Astrocyte (in vitro differentiated cells and primary cell): Measurements from ENCODE around the gene TMOD1. TPM values are rescaled to one million over a fixed set of nuclear protein-coding genes. Genes with fewer than 3 reads are reported as not detected.

Experiments
- DNase-seq: peaks from one replicate; pipeline ENCODE4 v3.0.0-alpha.2; 2010; ENCODE audit warnings: low read depth
- FAIRE-seq: peaks from 2 replicates; lab custom pipeline; 2011; peaks lifted over from hg19 to GRCh38; lab: Jason Lieb, UNC
- H2AFZ ChIP-seq: 2 replicates; pipeline ENCODE4 v1.6.0; 2012; ENCODE audit warnings: low read depth, low read length, inconsistent platforms
- H3K27ac ChIP-seq: 2 replicates; pipeline ENCODE4 v1.5.1; 2011; ENCODE audit warnings: low read depth, low read length, inconsistent platforms
- H3K27me3 ChIP-seq: 2 replicates; pipeline ENCODE4 v1.6.0; 2011; ENCODE audit warnings: low read length, inconsistent platforms; ENCODE audit not compliant: insufficient read depth
- H3K36me3 ChIP-seq: 2 replicates; pipeline ENCODE4 v1.5.1; 2011; ENCODE audit warnings: low read length, inconsistent platforms; ENCODE audit not compliant: insufficient read depth
- H3K4me1 ChIP-seq: 2 replicates; pipeline ENCODE4 v1.5.1; 2011; ENCODE audit warnings: low read length, inconsistent platforms; ENCODE audit not compliant: insufficient read depth
- H3K4me2 ChIP-seq: 2 replicates; pipeline ENCODE4 v1.6.0; 2012; ENCODE audit warnings: low read length, inconsistent platforms
- H3K4me3 ChIP-seq: 2 replicates; pipeline ENCODE4 v1.5.1; 2011; ENCODE audit warnings: low read depth, mild to moderate bottlenecking, low read length, inconsistent platforms; ENCODE audit not compliant: insufficient read depth
- H3K79me2 ChIP-seq: 2 replicates; pipeline ENCODE4 v1.6.0; 2012; ENCODE audit warnings: mild to moderate bottlenecking, low read length, inconsistent platforms; ENCODE audit not compliant: insufficient read depth
- H3K9ac ChIP-seq: 2 replicates; pipeline ENCODE4 v1.6.0; 2012; ENCODE audit warnings: mild to moderate bottlenecking, low read length, inconsistent platforms
- H3K9me3 ChIP-seq: 2 replicates; pipeline ENCODE4 v1.5.1; 2012; ENCODE audit warnings: low read depth, mild to moderate bottlenecking, low read length, inconsistent platforms; ENCODE audit not compliant: insufficient read depth
- H4K20me1 ChIP-seq: 2 replicates; pipeline ENCODE4 v1.6.0; 2012; ENCODE audit warnings: low read length, inconsistent platforms; ENCODE audit not compliant: insufficient read depth
- H3K27ac Mint-ChIP-seq: one replicate; pipeline ENCODE4 v1.8.0; 2021; ENCODE audit warnings: mild to moderate bottlenecking, mixed read lengths; ENCODE audit not compliant: unreplicated experiment
- H3K27me3 Mint-ChIP-seq: one replicate; pipeline ENCODE4 v1.8.0; 2021; ENCODE audit warnings: low read depth, mixed read lengths; ENCODE audit not compliant: unreplicated experiment
- H3K36me3 Mint-ChIP-seq: one replicate; pipeline ENCODE4 v1.8.0; 2021; ENCODE audit warnings: low read depth, mixed read lengths; ENCODE audit not compliant: unreplicated experiment
- H3K4me1 Mint-ChIP-seq: one replicate; pipeline ENCODE4 v1.8.0; 2021; ENCODE audit warnings: low read depth, mixed read lengths; ENCODE audit not compliant: unreplicated experiment
- H3K4me3 Mint-ChIP-seq: one replicate; pipeline ENCODE4 v1.8.0; 2021; ENCODE audit warnings: mild to moderate bottlenecking, moderate library complexity, mixed read lengths; ENCODE audit not compliant: unreplicated experiment
- H3K9me3 Mint-ChIP-seq: one replicate; pipeline ENCODE4 v1.8.0; 2021; ENCODE audit warnings: mild to moderate bottlenecking, mixed read lengths; ENCODE audit not compliant: unreplicated experiment
- CTCF ChIP-seq: IDR thresholded peaks from 2 replicates; pipeline ENCODE4 v1.5.1; 2011; ENCODE audit warnings: low read depth, mild to moderate bottlenecking, inconsistent platforms, low read length, moderate library complexity; ENCODE audit not compliant: insufficient read depth
- EZH2 ChIP-seq: IDR thresholded peaks from 2 replicates; pipeline ENCODE4 v1.6.1; 2012; ENCODE audit warnings: mild to moderate bottlenecking, low read length, inconsistent platforms; ENCODE audit not compliant: insufficient read depth
- total RNA-seq: library from RNA; stranded (reverse); gene quantifications from 2 replicates; pipeline ENCODE4 v1.2.1, GENCODE V29; 2021

Gene TMOD1
- total RNA-seq, 1 donor from 2014 or later: 0.48 TPM

- Histone ChIP-seq H3K79me2 (no peaks in the 10 kb centered on the region), H2AFZ (peak overlapping the region; percentile 10), H3K36me3 (no peaks in the 10 kb centered on the region), H3K27me3 (peaks cover 60% of the 10 kb centered on the region), H3K4me3 (no peak overlapping the region), H3K9me3 (no peaks in the 10 kb centered on the region), H3K9ac (no peak overlapping the region), H3K4me1 (peaks cover 2% of the 10 kb centered on the region), H3K4me2 (peak overlapping the region; percentile 80), H3K27ac (no peak overlapping the region), H4K20me1 (no peaks in the 10 kb centered on the region)
- no peak overlapping the region for H3K27ac Mint-ChIP-seq
- H3K36me3 Mint-ChIP-seq: peaks cover 2% of the 10 kb centered on the region
- no peak for DNase-seq
- FAIRE-seq: no peak
- TF ChIP-seq EZH2: peak; percentile 68
- TF ChIP-seq CTCF: no peak
- peaks cover 50% of the 10 kb centered on the region for H3K27me3 Mint-ChIP-seq
- H3K9me3 Mint-ChIP-seq: peaks cover 4% of the 10 kb centered on the region
- peaks cover 3% of the 10 kb centered on the region for H3K4me1 Mint-ChIP-seq
- H3K4me3 Mint-ChIP-seq: peak overlapping the region; percentile 60
Measured at GRCh38 chr9:97502222-97502983, 937 bp downstream of the TMOD1 start.

GRCh38 chr9:97502984-97503861 lies 1.8 kb downstream of the TMOD1 start:
- peaks cover 2% of the 10 kb centered on the region for H3K36me3 Mint-ChIP-seq
- DNase-seq: no peak
- H3K79me2 ChIP-seq: no peaks in the 10 kb centered on the region
- no peak overlapping the region for H3K4me3 ChIP-seq
- H2AFZ ChIP-seq: no peak overlapping the region
- H3K4me1 Mint-ChIP-seq: peaks cover 3% of the 10 kb centered on the region
- peaks cover 4% of the 10 kb centered on the region for H3K9me3 Mint-ChIP-seq
- H3K4me2 ChIP-seq: peak overlapping the region; percentile 80
- H3K9me3 ChIP-seq: no peaks in the 10 kb centered on the region
- H3K36me3 ChIP-seq: no peaks in the 10 kb centered on the region
- H3K4me3 Mint-ChIP-seq: peak overlapping the region; percentile 78
- no peaks in the 10 kb centered on the region for H4K20me1 ChIP-seq
- TF ChIP-seq CTCF (no peak), EZH2 (peak; percentile 39)
- no peak overlapping the region for H3K9ac ChIP-seq
- peaks cover 2% of the 10 kb centered on the region for H3K4me1 ChIP-seq
- FAIRE-seq: no peak
- no peak overlapping the region for H3K27ac Mint-ChIP-seq
- peaks cover 50% of the 10 kb centered on the region for H3K27me3 Mint-ChIP-seq
- H3K27me3 ChIP-seq: peaks cover 60% of the 10 kb centered on the region
- H3K27ac ChIP-seq: no peak overlapping the region
